Neural crest cell (in vitro differentiated cells): ENCODE results near the gene ZMIZ1. TPM values are rescaled to one million over a fixed set of nuclear protein-coding genes. Genes with fewer than 3 reads are reported as not detected.

Experiments used
- DNase-seq: peaks from one replicate; pipeline ENCODE4 v3.0.0; 2021; ENCODE audit warnings: low read depth, mixed read lengths, low spot score
- H3K27ac Mint-ChIP-seq: one replicate; pipeline ENCODE4 v1.8.0; 2021; ENCODE audit warnings: mild to moderate bottlenecking, mixed read lengths; ENCODE audit not compliant: unreplicated experiment
- H3K27me3 Mint-ChIP-seq: 2 replicates; pipeline ENCODE4 v1.8.0; 2021; ENCODE audit warnings: low read depth, mild to moderate bottlenecking, mixed read lengths
- H3K36me3 Mint-ChIP-seq: 2 replicates; pipeline ENCODE4 v1.8.0; 2021; ENCODE audit warnings: low read depth, mild to moderate bottlenecking, mixed read lengths
- H3K4me1 Mint-ChIP-seq: 2 replicates; pipeline ENCODE4 v1.8.0; 2021; ENCODE audit warnings: mixed read lengths
- H3K4me3 Mint-ChIP-seq: one replicate; pipeline ENCODE4 v1.8.0; 2021; ENCODE audit warnings: mild to moderate bottlenecking, mixed read lengths
- H3K9me3 Mint-ChIP-seq: 2 replicates; pipeline ENCODE4 v1.8.0; 2021; ENCODE audit warnings: mixed read lengths
- CTCF ChIP-seq: fragments of 200-600 bp; sonication (generic); conservative IDR thresholded peaks from 2 replicates; pipeline ENCODE4 v1.5.0; 2021; ENCODE audit warnings: antibody characterized with exemption, mild to moderate bottlenecking
- total RNA-seq: library from RNA; stranded (reverse); gene quantifications from 2 replicates; pipeline ENCODE4 v1.2.1, GENCODE V29; 2021

Gene ZMIZ1
- total RNA-seq, 1 donor from 2014 or later = 92.0 TPM

- Mint-ChIP-seq H3K9me3 (no peaks in the 10 kb centered on the region), H3K4me1 (peaks cover 57% of the 10 kb centered on the region), H3K27me3 (peaks cover 3% of the 10 kb centered on the region), H3K4me3 (peak overlapping the region; percentile 69), H3K27ac (peak overlapping the region; percentile 98), H3K36me3 (peaks cover 19% of the 10 kb centered on the region)
- DNase-seq = no peak
- TF ChIP-seq CTCF = no peak
Measured at GRCh38 chr10:79220307-79220706, 151.5 kb downstream of the ZMIZ1 start.

GRCh38 chr10:79221110-79222051 is 152.6 kb downstream of the ZMIZ1 start:
- Mint-ChIP-seq H3K36me3 (peaks cover 19% of the 10 kb centered on the region), H3K4me3 (peak overlapping the region; percentile 69), H3K4me1 (peaks cover 57% of the 10 kb centered on the region), H3K27ac (peak overlapping the region; percentile 98), H3K27me3 (peaks cover 3% of the 10 kb centered on the region), H3K9me3 (no peaks in the 10 kb centered on the region)
- peak; percentile 60 for DNase-seq
- no peak for TF ChIP-seq CTCF

- Mint-ChIP-seq H3K27ac (peak overlapping the region; percentile 76), H3K4me1 (peaks cover 57% of the 10 kb centered on the region)
Measured at GRCh38 chr10:79222186-79222585, 153.4 kb downstream of the ZMIZ1 start.

GRCh38 chr10:79223091-79224048 is 154.6 kb downstream of the ZMIZ1 start:
- H3K27me3 Mint-ChIP-seq = peaks cover 3% of the 10 kb centered on the region
- H3K4me1 Mint-ChIP-seq = peaks cover 62% of the 10 kb centered on the region
- DNase-seq = no peak
- TF ChIP-seq CTCF = no peak
- peak overlapping the region; percentile 90 for H3K27ac Mint-ChIP-seq
- H3K4me3 Mint-ChIP-seq = peak overlapping the region; percentile 63
- peaks cover 13% of the 10 kb centered on the region for H3K36me3 Mint-ChIP-seq
- H3K9me3 Mint-ChIP-seq = no peaks in the 10 kb centered on the region

More at GRCh38 chr10:79222186-79222585, 153.4 kb downstream of the ZMIZ1 start:
- H3K27me3 Mint-ChIP-seq = peaks cover 3% of the 10 kb centered on the region
- peaks cover 19% of the 10 kb centered on the region for H3K36me3 Mint-ChIP-seq
- no peak for DNase-seq
- no peak for TF ChIP-seq CTCF
- no peak overlapping the region for H3K4me3 Mint-ChIP-seq
- no peaks in the 10 kb centered on the region for H3K9me3 Mint-ChIP-seq

GRCh38 chr10:79224263-79224949 is 155.6 kb downstream of the ZMIZ1 start:
- peak overlapping the region; percentile 0 for H3K27ac Mint-ChIP-seq
- no peak for TF ChIP-seq CTCF
- peaks cover 9% of the 10 kb centered on the region for H3K36me3 Mint-ChIP-seq
- peaks cover 62% of the 10 kb centered on the region for H3K4me1 Mint-ChIP-seq
- no peak for DNase-seq
- H3K4me3 Mint-ChIP-seq = peak overlapping the region; percentile 4
- H3K27me3 Mint-ChIP-seq = peaks cover 3% of the 10 kb centered on the region
- H3K9me3 Mint-ChIP-seq = no peaks in the 10 kb centered on the region
